PFSK-1 (cell line): ENCODE data around the gene STK25.

Experiments used
- FOXP2 ChIP-seq: optimal IDR thresholded peaks from 2 replicates; pipeline ENCODE3; 2011; ENCODE audit warnings: borderline replicate concordance, control low read depth, inconsistent platforms; ENCODE audit not compliant: insufficient read depth; ENCODE audit errors: extremely low read length, extremely low read depth
- POLR2AphosphoS5 ChIP-seq: IDR thresholded peaks from 2 replicates; pipeline ENCODE4 v1.6.1; 2012; ENCODE audit warnings: low read depth, mild to moderate bottlenecking, control low read depth, low read length, moderate library complexity
- REST ChIP-seq, 2 experiments: IDR thresholded peaks; 2 replicates each; pipeline versions ENCODE4 v1.6.1 to v1.8.0; 2011 to 2012; ENCODE audit warnings: low read depth in 2 of 2, low read length in 2 of 2, control low read depth in 1 of 2, inconsistent platforms in 1 of 2, mild to moderate bottlenecking in 1 of 2, moderate library complexity in 1 of 2; ENCODE audit not compliant: insufficient read depth in 1 of 2
- SIN3A ChIP-seq: IDR thresholded peaks from 2 replicates; pipeline ENCODE4 v1.6.1; 2012; ENCODE audit warnings: mild to moderate bottlenecking, low read length, moderate library complexity, borderline replicate concordance; ENCODE audit not compliant: insufficient read depth
- TAF1 ChIP-seq: IDR thresholded peaks from 2 replicates; pipeline ENCODE4 v1.6.1; 2012; ENCODE audit warnings: low read length, control low read depth, borderline replicate concordance; ENCODE audit not compliant: insufficient read depth

The STK25 gene

DNA sequence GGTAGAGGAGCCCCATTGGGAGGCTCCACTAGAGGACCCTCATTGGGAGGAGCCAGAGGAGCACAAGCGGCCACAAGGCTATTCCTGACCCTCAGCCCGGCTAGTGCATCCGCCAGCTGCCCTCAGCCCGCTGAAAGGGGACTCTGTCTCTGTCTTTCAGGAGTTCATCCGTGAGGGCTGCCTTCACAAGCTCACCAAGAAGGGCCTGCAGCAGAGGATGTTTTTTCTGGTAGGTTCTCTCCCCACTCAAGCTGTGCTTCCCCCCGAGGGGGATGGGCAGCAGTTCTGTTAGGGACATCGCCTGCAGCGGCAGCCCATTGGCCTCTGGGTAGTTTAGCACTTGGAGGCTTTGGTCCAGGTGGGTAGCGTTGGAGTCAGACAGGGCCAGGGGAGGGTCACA lies 25.1 kb downstream of the STK25 start:
- no peak for TF ChIP-seq REST (IDR thresholded peaks at IDR 0.05; ENCODE audit: insufficient read depth in 1 of 2, low read depth in 2 of 2, low read length in 2 of 2)
- TF ChIP-seq FOXP2, result no peak
- TF ChIP-seq POLR2AphosphoS5, result no peak
- TF ChIP-seq SIN3A, result no peak
- TF ChIP-seq TAF1, result no peak

DNA sequence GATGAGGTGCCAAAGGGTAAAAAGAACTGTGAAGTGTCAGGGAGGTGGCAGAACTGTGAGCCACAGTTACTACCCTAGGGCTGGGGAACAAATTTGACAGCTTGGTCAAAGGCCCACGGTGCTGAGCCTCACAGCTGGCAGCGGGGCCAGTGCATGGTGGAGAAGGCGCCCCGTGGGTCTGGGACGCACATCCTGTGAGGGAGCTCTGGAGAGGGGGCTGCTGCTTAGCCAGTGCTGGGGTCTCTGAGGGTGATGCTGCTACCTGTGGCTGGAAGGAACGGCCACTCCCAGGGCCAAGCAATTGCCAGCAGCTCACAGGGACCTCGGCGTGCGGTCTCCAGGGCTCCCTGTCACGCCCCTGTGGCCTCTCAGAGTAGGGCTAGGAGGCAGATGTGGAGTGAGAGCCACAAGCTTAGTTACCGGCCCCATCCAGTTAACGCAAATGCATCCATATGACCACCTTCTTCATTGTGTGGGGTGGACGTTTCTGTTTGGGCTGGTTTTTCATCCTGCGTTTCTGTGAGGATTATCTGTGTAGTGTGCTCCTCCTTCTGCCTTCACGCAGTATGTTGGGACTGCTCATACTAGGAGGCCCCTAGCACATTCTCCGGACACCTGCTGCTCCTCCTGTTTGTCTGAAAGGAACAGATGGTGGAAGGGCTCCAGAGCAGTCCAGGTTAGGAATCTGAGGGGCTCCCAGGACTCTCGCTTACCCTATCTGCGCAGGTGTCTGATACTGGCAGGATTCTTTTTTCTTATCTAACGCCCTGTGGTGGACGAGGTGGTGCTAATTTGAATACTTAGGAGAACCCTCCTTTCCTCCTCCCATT lies 26.0 kb downstream of the STK25 start:
- TF ChIP-seq SIN3A (no peak), POLR2AphosphoS5 (no peak), FOXP2 (no peak), REST (IDR thresholded peaks at IDR 0.05; ENCODE audit: insufficient read depth in 1 of 2, low read depth in 2 of 2, low read length in 2 of 2) (no peak), TAF1 (no peak)

GRCh38 chr2:241481687-241482086 lies 26.7 kb downstream of the STK25 start:
- no peak for TF ChIP-seq SIN3A
- TF ChIP-seq REST (IDR thresholded peaks at IDR 0.05; ENCODE audit: insufficient read depth in 1 of 2, low read depth in 2 of 2, low read length in 2 of 2), result no peak
- no peak for TF ChIP-seq TAF1
- no peak for TF ChIP-seq FOXP2
- TF ChIP-seq POLR2AphosphoS5, result no peak

DNA sequence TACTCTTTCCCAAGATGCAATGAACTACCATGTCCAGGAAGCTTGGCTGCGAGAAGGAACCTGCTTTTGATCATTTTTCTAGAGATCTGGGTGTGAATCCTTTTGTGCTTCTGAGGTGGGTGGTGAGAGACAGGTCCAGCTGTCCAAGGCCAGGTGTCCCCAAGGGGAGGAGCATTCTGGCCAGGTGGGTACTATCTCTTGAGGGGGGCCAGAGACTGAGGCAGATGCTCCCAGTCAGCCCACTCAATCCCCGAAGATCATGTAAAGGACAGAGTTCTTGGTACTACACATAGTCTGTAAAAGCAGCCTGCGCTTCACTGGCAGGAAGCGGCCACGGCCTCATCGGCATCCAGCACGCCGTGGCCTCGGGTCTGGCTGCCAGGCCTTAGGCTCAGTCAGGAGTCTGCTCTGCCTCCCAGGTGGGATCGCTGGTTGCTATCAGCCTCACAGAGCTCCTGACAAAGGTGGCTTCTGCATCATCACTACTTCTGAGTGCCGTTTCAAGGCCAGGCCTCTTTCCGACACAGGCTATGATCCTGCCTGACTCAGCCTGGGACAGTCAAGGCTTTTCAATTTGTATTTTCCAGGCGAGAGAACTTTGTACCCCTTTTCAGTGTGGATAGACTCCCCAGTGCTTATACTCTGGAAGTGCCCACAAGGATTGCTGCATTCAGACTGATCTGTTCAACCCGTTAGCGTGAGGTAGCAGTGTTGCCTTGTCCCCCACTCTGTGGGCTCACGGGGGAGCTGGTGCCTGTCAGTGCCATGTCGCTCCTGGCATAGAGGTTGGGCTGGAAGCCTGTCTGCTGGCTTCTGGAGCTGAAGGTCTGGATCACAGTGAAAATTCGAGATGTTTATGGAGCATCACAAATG lies 29.1 kb downstream of the STK25 start:
- TF ChIP-seq FOXP2 (no peak), REST (IDR thresholded peaks at IDR 0.05; ENCODE audit: insufficient read depth in 1 of 2, low read depth in 2 of 2, low read length in 2 of 2) (no peak), POLR2AphosphoS5 (no peak), SIN3A (no peak), TAF1 (no peak)
